ENCODE data around the gene TPST1. TPM values are rescaled to one million over a fixed set of nuclear protein-coding genes. Genes with fewer than 3 reads are reported as not detected.

The TPST1 gene
- total RNA-seq, 1 experiment from 2014 or later: 32.8 TPM

DNA sequence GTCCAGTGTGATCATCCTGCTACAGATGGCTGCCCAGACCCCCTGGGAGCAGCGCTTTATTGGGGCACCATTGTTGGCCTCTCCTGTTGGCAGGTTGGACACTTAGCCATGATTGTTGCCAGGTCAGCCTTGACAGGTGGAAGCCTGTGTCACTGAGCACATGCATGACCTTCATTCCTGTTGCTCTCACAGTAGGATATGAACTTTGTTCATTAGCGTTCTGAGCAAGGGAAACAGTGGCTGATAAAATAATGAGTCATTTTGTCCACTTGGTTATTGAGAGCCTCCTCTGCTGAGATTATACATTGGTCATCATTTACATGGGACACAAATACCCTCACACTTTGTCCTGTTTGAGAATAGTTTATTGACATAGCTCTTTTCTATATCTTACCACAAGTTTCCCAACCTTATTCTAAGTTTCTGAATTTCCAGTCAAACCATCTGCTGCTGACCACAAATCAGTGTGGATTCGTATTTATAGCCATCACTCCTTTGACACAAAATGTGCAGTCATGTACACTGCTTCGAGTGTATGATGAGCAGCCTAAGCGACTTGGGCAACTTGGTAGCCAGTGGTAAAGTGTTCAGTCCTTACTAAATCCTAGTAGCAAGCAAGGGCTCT is 102.6 kb downstream of the TPST1 start:
- intact Hi-C loops (cut with micrococcal nuclease; ENCODE audit: unreplicated experiment): no loop called here
- CTCF ChIA-PET: no interaction called here
- DNase-seq: no peak

DNA sequence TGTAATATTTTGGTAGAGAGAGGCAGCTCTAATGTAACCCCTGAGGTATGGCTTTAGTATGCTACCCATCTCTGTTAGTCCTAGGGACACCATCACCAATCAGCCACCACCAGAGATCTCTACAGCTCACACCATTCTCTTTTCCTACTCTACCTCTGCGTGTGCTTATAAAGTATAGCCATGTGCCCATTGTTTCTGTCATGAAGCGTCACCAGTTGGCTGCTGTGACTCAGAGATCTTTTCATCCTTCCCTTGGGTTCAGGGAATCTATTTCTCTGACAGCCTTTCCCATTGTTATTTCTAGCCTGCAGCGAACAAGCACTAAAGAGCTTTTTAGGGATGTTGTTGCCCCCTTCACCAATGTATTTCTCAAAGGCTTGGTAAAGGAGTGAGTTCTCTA is 103.3 kb downstream of the TPST1 start:
- H3K9me3 ChIP-seq: no peaks in the 10 kb centered on the region
- Mint-ChIP-seq H3K27ac (ENCODE audit: unreplicated experiment) (no peak overlapping the region), H3K4me1 (ENCODE audit: low read depth, unreplicated experiment) (peaks cover 48% of the 10 kb centered on the region), H3K36me3 (ENCODE audit: insufficient read depth, unreplicated experiment) (peaks cover 20% of the 10 kb centered on the region), H3K9me3 (ENCODE audit: unreplicated experiment) (no peaks in the 10 kb centered on the region), H3K4me3 (ENCODE audit: unreplicated experiment) (no peak overlapping the region), H3K27me3 (ENCODE audit: insufficient read depth, unreplicated experiment) (no peaks in the 10 kb centered on the region)
- H3K4me3 ChIP-seq (ENCODE audit: low read depth, low read length): no peak overlapping the region
- ChIA-PET POLR2A (no interaction called here), CTCF (no interaction called here)
- intact Hi-C loops (cut with micrococcal nuclease; ENCODE audit: unreplicated experiment): no loop called here
- DNase-seq: no peak
- BruUV-seq (replicated peaks): no TSS peak
- no peaks in the 10 kb centered on the region for H3K36me3 ChIP-seq (ENCODE audit: control insufficient read depth, insufficient read depth, low read length)
- peaks cover 40% of the 10 kb centered on the region for H3K4me1 ChIP-seq
- TF ChIP-seq, protein P1, sequence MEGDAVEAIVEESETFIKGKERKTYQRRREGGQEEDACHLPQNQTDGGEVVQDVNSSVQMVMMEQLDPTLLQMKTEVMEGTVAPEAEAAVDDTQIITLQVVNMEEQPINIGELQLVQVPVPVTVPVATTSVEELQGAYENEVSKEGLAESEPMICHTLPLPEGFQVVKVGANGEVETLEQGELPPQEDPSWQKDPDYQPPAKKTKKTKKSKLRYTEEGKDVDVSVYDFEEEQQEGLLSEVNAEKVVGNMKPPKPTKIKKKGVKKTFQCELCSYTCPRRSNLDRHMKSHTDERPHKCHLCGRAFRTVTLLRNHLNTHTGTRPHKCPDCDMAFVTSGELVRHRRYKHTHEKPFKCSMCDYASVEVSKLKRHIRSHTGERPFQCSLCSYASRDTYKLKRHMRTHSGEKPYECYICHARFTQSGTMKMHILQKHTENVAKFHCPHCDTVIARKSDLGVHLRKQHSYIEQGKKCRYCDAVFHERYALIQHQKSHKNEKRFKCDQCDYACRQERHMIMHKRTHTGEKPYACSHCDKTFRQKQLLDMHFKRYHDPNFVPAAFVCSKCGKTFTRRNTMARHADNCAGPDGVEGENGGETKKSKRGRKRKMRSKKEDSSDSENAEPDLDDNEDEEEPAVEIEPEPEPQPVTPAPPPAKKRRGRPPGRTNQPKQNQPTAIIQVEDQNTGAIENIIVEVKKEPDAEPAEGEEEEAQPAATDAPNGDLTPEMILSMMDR (IDR thresholded peaks at IDR 0.05; ENCODE audit: insufficient read depth in 1 of 2, low read depth in 1 of 2, low read length in 1 of 2, severe bottlenecking in 1 of 2, unreplicated experiment in 1 of 2): no peak
- no peaks in the 10 kb centered on the region for H3K27me3 ChIP-seq (replicated peaks; ENCODE audit: control insufficient read depth, insufficient read depth, low read length)

More for the DNA sequence above, 102.6 kb downstream of the TPST1 start:
- BruUV-seq (replicated peaks): no TSS peak
- Mint-ChIP-seq H3K27ac (ENCODE audit: unreplicated experiment) (no peak overlapping the region), H3K9me3 (ENCODE audit: unreplicated experiment) (no peaks in the 10 kb centered on the region), H3K27me3 (ENCODE audit: insufficient read depth, unreplicated experiment) (no peaks in the 10 kb centered on the region), H3K4me3 (ENCODE audit: unreplicated experiment) (no peak overlapping the region), H3K4me1 (ENCODE audit: low read depth, unreplicated experiment) (peaks cover 48% of the 10 kb centered on the region), H3K36me3 (ENCODE audit: insufficient read depth, unreplicated experiment) (peaks cover 16% of the 10 kb centered on the region)
- peaks cover 40% of the 10 kb centered on the region for H3K4me1 ChIP-seq
- no peaks in the 10 kb centered on the region for H3K27me3 ChIP-seq (replicated peaks; ENCODE audit: control insufficient read depth, insufficient read depth, low read length)
- H3K36me3 ChIP-seq (ENCODE audit: control insufficient read depth, insufficient read depth, low read length): no peaks in the 10 kb centered on the region
- TF ChIP-seq, protein P1 (IDR thresholded peaks at IDR 0.05; ENCODE audit: insufficient read depth in 1 of 2, low read depth in 1 of 2, low read length in 1 of 2, severe bottlenecking in 1 of 2, unreplicated experiment in 1 of 2): no peak
- no peaks in the 10 kb centered on the region for H3K9me3 ChIP-seq
- no peak overlapping the region for H3K4me3 ChIP-seq (ENCODE audit: low read depth, low read length)
- POLR2A ChIA-PET: no interaction called here

DNA sequence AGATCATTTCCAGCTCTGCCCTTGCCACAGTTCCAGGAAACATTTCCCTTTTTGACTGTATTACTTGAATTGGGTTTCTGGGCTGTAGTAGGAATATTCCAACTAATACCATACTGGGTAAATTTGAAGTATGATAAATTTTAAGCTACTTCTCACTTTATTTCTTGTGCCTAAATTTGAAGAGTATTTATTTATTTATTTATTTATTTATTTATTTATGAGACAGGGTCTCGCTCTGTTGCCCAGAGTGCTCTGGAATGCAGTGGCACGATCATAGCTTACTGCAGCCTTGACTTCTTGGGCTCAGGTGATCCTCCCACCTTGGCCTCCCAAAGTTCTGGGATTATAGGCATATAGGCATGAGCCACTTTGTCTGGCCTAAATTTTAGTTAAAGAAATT is 105.5 kb downstream of the TPST1 start:
- H3K4me3 ChIP-seq (ENCODE audit: low read depth, low read length): no peak overlapping the region
- Mint-ChIP-seq H3K9me3 (ENCODE audit: unreplicated experiment) (no peaks in the 10 kb centered on the region), H3K36me3 (ENCODE audit: insufficient read depth, unreplicated experiment) (peaks cover 20% of the 10 kb centered on the region), H3K4me1 (ENCODE audit: low read depth, unreplicated experiment) (peaks cover 48% of the 10 kb centered on the region), H3K27me3 (ENCODE audit: insufficient read depth, unreplicated experiment) (no peaks in the 10 kb centered on the region), H3K4me3 (ENCODE audit: unreplicated experiment) (no peak overlapping the region), H3K27ac (ENCODE audit: unreplicated experiment) (no peak overlapping the region)
- peaks cover 40% of the 10 kb centered on the region for H3K4me1 ChIP-seq
- CTCF ChIA-PET: interaction anchor here (1.4 kb wide), 1 partner anchor 106 kb away, joined by 3 read pairs; the partner anchor contains the start of gene TPST1
- no peaks in the 10 kb centered on the region for H3K36me3 ChIP-seq (ENCODE audit: control insufficient read depth, insufficient read depth, low read length)
- DNase-seq: no peak
- TF ChIP-seq, protein P1 (IDR thresholded peaks at IDR 0.05; ENCODE audit: insufficient read depth in 1 of 2, low read depth in 1 of 2, low read length in 1 of 2, severe bottlenecking in 1 of 2, unreplicated experiment in 1 of 2): no peak
- no peaks in the 10 kb centered on the region for H3K27me3 ChIP-seq (replicated peaks; ENCODE audit: control insufficient read depth, insufficient read depth, low read length)
- H3K9me3 ChIP-seq: no peaks in the 10 kb centered on the region
- no TSS peak for BruUV-seq (replicated peaks)
- POLR2A ChIA-PET: no interaction called here
- intact Hi-C loops (cut with micrococcal nuclease; ENCODE audit: unreplicated experiment): loop anchor here (1.0 to 10.0 kb wide), 3 partner anchors 72 to 166 kb away; partner anchors contain the start of gene TPST1
